Measurements from ENCODE around the gene ELOVL2. TPM values are rescaled to one million over a fixed set of nuclear protein-coding genes. Genes with fewer than 3 reads are reported as not detected.

The ELOVL2 gene
- total RNA-seq, 4 donors from 2014 or later, result 0.17 to 0.19 (median 0.18) TPM; not detected in 1

DNA sequence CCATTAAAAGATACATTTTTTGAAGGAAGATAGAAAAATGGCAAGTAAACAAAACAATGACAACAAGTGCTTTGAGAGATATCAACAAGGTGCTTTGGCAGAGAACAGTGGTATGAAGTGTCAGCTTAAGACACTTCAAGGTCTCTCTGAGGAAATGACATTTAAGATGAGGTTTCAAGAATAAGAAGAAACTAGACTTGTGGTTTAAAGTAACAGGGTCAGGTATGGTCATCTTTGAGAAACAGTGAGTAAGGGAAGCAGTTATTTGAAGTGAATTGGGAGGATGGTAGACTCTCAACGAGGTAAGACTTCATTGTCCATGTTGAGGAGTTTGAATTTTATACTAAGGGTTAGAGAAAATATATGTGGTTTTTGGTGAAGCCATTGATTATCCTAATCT lies 79.4 kb downstream of the ELOVL2 start:
- TF ChIP-seq POLR2A (IDR thresholded peaks at IDR 0.05), result no peak
- no peak for TF ChIP-seq POLR2AphosphoS5 (IDR thresholded peaks at IDR 0.05)
- TF ChIP-seq EP300 (IDR thresholded peaks at IDR 0.05), result no peak
- TF ChIP-seq, protein P1, sequence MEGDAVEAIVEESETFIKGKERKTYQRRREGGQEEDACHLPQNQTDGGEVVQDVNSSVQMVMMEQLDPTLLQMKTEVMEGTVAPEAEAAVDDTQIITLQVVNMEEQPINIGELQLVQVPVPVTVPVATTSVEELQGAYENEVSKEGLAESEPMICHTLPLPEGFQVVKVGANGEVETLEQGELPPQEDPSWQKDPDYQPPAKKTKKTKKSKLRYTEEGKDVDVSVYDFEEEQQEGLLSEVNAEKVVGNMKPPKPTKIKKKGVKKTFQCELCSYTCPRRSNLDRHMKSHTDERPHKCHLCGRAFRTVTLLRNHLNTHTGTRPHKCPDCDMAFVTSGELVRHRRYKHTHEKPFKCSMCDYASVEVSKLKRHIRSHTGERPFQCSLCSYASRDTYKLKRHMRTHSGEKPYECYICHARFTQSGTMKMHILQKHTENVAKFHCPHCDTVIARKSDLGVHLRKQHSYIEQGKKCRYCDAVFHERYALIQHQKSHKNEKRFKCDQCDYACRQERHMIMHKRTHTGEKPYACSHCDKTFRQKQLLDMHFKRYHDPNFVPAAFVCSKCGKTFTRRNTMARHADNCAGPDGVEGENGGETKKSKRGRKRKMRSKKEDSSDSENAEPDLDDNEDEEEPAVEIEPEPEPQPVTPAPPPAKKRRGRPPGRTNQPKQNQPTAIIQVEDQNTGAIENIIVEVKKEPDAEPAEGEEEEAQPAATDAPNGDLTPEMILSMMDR (IDR thresholded peaks at IDR 0.05), result no peak
- Histone ChIP-seq H3K27ac (no peak overlapping the region), H3K4me1 (no peaks in the 10 kb centered on the region), H3K4me3 (no peak overlapping the region), H3K27me3 (no peaks in the 10 kb centered on the region), H3K36me3 (no peaks in the 10 kb centered on the region), H3K9me3 (no peaks in the 10 kb centered on the region)
- 82% methylated on average over 1 of the region's 1 CpG for WGBS
- no peak for DNase-seq (ENCODE audit: low spot score in 2 of 2)

DNA sequence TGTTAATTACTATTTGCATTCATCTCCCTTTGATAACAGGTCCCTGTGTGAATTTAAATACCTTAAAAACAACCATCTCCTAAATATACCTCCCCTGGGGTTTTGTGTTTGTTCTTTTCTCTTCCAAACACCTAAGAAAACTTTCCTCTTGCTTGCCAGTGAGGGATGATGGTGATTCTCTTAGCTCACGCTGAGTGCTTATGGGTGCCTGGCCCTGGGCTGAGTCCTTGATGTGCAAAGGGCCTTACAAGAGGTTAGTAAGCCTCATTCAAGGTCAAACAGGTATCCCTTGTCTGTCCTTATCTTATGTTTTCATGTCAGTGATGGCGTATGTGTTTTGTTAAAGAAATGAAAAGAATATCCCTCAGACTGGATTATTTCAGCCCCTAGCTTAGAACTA lies 81.0 kb downstream of the ELOVL2 start:
- no peak overlapping the region for H3K4me3 ChIP-seq
- no peaks in the 10 kb centered on the region for H3K9me3 ChIP-seq
- H3K4me1 ChIP-seq, result no peaks in the 10 kb centered on the region
- no peaks in the 10 kb centered on the region for H3K36me3 ChIP-seq
- no peaks in the 10 kb centered on the region for H3K27me3 ChIP-seq
- 74% methylated on average over 2 of the region's 2 CpGs for WGBS
- TF ChIP-seq EP300 (IDR thresholded peaks at IDR 0.05), result no peak
- no peak for TF ChIP-seq POLR2AphosphoS5 (IDR thresholded peaks at IDR 0.05)
- no peak for TF ChIP-seq POLR2A (IDR thresholded peaks at IDR 0.05)
- TF ChIP-seq, protein P1 (IDR thresholded peaks at IDR 0.05), result no peak
- H3K27ac ChIP-seq, result no peak overlapping the region
- no peak for DNase-seq (ENCODE audit: low spot score in 2 of 2)

DNA sequence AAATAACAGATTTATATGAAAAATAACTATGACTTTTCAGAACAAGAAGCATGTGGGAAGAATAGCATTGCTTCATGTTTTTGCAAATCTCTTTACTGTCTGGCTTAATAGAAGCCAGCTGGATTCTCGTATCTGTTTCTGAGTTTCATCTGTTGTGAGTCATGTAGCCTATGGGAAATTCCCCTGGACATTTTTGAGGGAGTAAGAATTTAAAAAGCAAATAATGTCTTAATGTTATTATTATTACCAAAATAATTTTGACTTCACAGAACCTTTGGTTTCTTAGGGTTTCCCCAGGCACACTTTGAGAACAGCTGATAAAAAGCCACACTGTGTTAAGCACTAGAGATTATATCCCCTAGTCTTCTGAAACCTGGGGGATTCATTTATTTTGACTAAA lies 81.4 kb downstream of the ELOVL2 start:
- no peak for DNase-seq (ENCODE audit: low spot score in 2 of 2)
- Histone ChIP-seq H3K4me1 (no peaks in the 10 kb centered on the region), H3K27ac (no peak overlapping the region), H3K4me3 (no peak overlapping the region), H3K27me3 (no peaks in the 10 kb centered on the region), H3K9me3 (no peaks in the 10 kb centered on the region), H3K36me3 (no peaks in the 10 kb centered on the region)
- WGBS, result 18% methylated on average over 1 of the region's 1 CpG
- TF ChIP-seq, protein P1 (IDR thresholded peaks at IDR 0.05), result no peak
- TF ChIP-seq EP300 (IDR thresholded peaks at IDR 0.05) (no peak), POLR2A (IDR thresholded peaks at IDR 0.05) (no peak), POLR2AphosphoS5 (IDR thresholded peaks at IDR 0.05) (no peak)

DNA sequence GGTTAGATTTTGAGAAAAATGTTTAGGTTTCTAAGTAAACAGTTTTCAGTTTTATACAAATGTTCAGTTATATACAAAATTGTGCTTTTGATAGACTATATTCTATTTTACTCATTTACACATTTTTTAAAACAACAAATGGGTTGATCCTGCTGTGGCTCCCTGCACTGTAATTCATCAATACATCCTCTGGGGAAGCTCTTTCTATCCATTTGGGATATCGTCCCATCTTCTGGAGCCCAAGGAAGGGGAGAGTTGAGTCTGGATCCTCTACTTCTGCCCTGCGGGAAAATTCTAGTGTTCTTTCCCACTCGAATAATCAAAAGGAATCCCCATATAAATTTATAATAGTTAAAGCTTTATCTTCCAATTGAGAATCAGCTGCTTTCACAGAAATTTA lies 82.3 kb downstream of the ELOVL2 start:
- H3K4me3 ChIP-seq, result no peak overlapping the region
- 75% methylated on average over 3 of the region's 3 CpGs for WGBS
- H3K27me3 ChIP-seq, result no peaks in the 10 kb centered on the region
- no peaks in the 10 kb centered on the region for H3K36me3 ChIP-seq
- H3K4me1 ChIP-seq, result no peaks in the 10 kb centered on the region
- H3K27ac ChIP-seq, result no peak overlapping the region
- TF ChIP-seq POLR2A (IDR thresholded peaks at IDR 0.05) (no peak), POLR2AphosphoS5 (IDR thresholded peaks at IDR 0.05) (no peak), EP300 (IDR thresholded peaks at IDR 0.05) (no peak)
- TF ChIP-seq, protein P1 (IDR thresholded peaks at IDR 0.05), result no peak
- DNase-seq (ENCODE audit: low spot score in 2 of 2), result no peak
- no peaks in the 10 kb centered on the region for H3K9me3 ChIP-seq

DNA sequence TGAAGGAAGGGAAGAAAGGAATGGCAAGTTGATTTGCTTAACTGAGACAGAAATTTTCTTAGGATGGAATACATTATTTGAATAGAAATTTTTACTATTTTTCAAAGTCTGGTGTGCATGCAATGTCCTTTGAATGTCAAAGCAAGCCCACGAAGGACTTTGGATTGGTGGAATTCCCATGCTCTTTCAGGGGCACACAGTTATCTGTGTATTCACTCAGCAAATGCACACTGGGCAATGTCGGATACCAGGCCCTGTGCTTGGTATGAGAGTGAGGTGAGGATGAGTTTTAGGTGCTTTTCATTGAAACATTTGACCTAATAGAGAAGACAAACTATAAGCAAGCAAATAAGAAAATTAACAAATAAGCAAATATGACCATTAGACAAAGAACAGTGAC lies 83.9 kb downstream of the ELOVL2 start:
- H3K27ac ChIP-seq, result no peak overlapping the region
- H3K27me3 ChIP-seq, result no peaks in the 10 kb centered on the region
- no peak for TF ChIP-seq POLR2A (IDR thresholded peaks at IDR 0.05)
- TF ChIP-seq EP300 (IDR thresholded peaks at IDR 0.05), result no peak
- TF ChIP-seq, protein P1 (IDR thresholded peaks at IDR 0.05), result no peak
- TF ChIP-seq POLR2AphosphoS5 (IDR thresholded peaks at IDR 0.05), result no peak
- H3K36me3 ChIP-seq, result no peaks in the 10 kb centered on the region
- H3K9me3 ChIP-seq, result no peaks in the 10 kb centered on the region
- DNase-seq (ENCODE audit: low spot score in 2 of 2), result no peak
- WGBS, result 92% methylated on average over 2 of the region's 2 CpGs
- no peaks in the 10 kb centered on the region for H3K4me1 ChIP-seq
- no peak overlapping the region for H3K4me3 ChIP-seq
